ENCODE data around the gene TSFM. TPM values are rescaled to one million over a fixed set of nuclear protein-coding genes. Genes with fewer than 3 reads are reported as not detected.

Gene TSFM
- total RNA-seq, 1 experiment from 2014 or later: 53.2 TPM

DNA sequence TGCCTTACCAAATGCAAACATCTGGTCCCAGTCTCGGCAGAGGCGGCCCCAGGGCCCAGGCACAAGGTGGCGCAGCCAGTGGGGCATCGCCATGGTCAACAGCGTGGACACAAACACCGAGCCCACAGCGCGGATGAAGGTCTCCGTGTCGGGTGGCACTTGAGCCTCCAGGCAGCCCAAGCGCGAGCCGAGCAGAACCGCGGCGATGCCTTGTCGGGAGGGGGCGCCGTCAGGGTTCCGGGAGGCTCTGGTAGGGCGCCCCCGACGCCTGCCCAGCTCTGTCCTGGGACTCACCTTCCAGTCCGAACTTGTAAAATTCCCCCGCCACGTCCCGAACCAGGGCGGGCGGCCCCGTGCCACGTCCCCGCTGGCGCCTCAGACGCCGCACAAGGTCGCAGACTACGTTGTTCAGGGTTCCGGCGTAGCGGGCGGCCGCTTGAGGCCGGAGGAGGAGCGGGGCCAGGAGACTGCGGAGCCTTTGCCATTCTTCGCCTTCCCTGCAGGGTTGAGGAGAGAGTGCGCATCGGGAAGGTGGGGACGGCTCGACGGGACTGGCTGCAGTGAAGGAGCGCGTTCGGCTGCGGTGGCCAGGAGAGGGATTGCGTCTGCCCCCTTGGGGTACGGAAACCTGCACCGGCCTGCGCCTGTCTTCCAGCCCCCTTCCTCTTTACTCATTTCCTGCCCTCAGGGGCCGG lies 17.4 kb upstream of the TSFM start:
- DNase-seq (ENCODE audit: low read depth, low spot score) (no peak), ATAC-seq (peak; percentile 63)
- intact Hi-C loops (cut with micrococcal nuclease): no loop called here
- ChIA-PET RAD21 (ENCODE audit: low non-redundant PET in 1 of 2, low total read pairs in 2 of 2, uncharacterized antibody in 2 of 2, unreplicated experiment in 2 of 2) (no interaction called here), POLR2A (interaction anchor here (0.7 to 0.9 kb wide), 2 partner anchors 21 to 176 kb away, joined by 3 to 4 read pairs; partner anchors contain the start of genes ATP23 and TSPAN31), CTCF (interaction anchor here (4.0 kb wide), 1 partner anchor 9 kb away, joined by 51 read pairs; no protein-coding TSS in a partner anchor)
- H3K36me3 ChIP-seq (ENCODE audit: control insufficient read depth in 1 of 2, insufficient read depth in 2 of 2, low read length in 2 of 2): peaks cover 13 to 20% of the 10 kb centered on the region in 2 experiments; a peak in 3 of 4 replicates
- no peaks in the 10 kb centered on the region for H3K9me2 ChIP-seq (ENCODE audit: insufficient read depth)
- H3K4me1 ChIP-seq (ENCODE audit: control insufficient read depth in 1 of 2, insufficient read depth in 2 of 2, low read length in 2 of 2): peaks cover 11 to 40% of the 10 kb centered on the region in 2 experiments
- peak overlapping the region; percentile 81 for H3K9ac ChIP-seq (ENCODE audit: low read length)
- peak overlapping the region; percentile 100 for H3K4me2 ChIP-seq (ENCODE audit: low read length)
- TF ChIP-seq POLR2AphosphoS5 (IDR thresholded peaks at IDR 0.05; ENCODE audit: low read depth, low read length) (no peak; the same call in 1 of the 2 replicates), RAD21 (IDR thresholded peaks at IDR 0.05; ENCODE audit: low read depth) (no peak), ZFX (IDR thresholded peaks at IDR 0.05) (peak; percentile 49; the same call in 1 of the 2 replicates)
- TF ChIP-seq, protein P1, sequence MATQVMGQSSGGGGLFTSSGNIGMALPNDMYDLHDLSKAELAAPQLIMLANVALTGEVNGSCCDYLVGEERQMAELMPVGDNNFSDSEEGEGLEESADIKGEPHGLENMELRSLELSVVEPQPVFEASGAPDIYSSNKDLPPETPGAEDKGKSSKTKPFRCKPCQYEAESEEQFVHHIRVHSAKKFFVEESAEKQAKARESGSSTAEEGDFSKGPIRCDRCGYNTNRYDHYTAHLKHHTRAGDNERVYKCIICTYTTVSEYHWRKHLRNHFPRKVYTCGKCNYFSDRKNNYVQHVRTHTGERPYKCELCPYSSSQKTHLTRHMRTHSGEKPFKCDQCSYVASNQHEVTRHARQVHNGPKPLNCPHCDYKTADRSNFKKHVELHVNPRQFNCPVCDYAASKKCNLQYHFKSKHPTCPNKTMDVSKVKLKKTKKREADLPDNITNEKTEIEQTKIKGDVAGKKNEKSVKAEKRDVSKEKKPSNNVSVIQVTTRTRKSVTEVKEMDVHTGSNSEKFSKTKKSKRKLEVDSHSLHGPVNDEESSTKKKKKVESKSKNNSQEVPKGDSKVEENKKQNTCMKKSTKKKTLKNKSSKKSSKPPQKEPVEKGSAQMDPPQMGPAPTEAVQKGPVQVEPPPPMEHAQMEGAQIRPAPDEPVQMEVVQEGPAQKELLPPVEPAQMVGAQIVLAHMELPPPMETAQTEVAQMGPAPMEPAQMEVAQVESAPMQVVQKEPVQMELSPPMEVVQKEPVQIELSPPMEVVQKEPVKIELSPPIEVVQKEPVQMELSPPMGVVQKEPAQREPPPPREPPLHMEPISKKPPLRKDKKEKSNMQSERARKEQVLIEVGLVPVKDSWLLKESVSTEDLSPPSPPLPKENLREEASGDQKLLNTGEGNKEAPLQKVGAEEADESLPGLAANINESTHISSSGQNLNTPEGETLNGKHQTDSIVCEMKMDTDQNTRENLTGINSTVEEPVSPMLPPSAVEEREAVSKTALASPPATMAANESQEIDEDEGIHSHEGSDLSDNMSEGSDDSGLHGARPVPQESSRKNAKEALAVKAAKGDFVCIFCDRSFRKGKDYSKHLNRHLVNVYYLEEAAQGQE (IDR thresholded peaks at IDR 0.05; ENCODE audit: low read depth): no peak
- TF ChIP-seq, protein P2, sequence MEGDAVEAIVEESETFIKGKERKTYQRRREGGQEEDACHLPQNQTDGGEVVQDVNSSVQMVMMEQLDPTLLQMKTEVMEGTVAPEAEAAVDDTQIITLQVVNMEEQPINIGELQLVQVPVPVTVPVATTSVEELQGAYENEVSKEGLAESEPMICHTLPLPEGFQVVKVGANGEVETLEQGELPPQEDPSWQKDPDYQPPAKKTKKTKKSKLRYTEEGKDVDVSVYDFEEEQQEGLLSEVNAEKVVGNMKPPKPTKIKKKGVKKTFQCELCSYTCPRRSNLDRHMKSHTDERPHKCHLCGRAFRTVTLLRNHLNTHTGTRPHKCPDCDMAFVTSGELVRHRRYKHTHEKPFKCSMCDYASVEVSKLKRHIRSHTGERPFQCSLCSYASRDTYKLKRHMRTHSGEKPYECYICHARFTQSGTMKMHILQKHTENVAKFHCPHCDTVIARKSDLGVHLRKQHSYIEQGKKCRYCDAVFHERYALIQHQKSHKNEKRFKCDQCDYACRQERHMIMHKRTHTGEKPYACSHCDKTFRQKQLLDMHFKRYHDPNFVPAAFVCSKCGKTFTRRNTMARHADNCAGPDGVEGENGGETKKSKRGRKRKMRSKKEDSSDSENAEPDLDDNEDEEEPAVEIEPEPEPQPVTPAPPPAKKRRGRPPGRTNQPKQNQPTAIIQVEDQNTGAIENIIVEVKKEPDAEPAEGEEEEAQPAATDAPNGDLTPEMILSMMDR (IDR thresholded peaks at IDR 0.05 in 2 of 3, conservative IDR thresholded peaks at IDR 0.05 in 1 of 3; ENCODE audit: borderline replicate concordance in 1 of 3, insufficient read depth in 1 of 3, low read depth in 2 of 3, low read length in 2 of 3): peak in 2 of 3 experiments; percentile 44; a peak in 4 of 6 replicates
- TF ChIP-seq, protein P3, sequence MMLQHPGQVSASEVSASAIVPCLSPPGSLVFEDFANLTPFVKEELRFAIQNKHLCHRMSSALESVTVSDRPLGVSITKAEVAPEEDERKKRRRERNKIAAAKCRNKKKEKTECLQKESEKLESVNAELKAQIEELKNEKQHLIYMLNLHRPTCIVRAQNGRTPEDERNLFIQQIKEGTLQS (IDR thresholded peaks at IDR 0.05): no peak
- H3K27ac ChIP-seq (ENCODE audit: low read depth, low read length): peak overlapping the region; percentile 73
- no peaks in the 10 kb centered on the region for H4K20me1 ChIP-seq (ENCODE audit: insufficient read depth)
- H2AFZ ChIP-seq (ENCODE audit: low read depth, low read length, poor library complexity, severe bottlenecking): peak overlapping the region; percentile 79
- BruUV-seq (replicated peaks): TSS peak; percentile 63
- H3K79me2 ChIP-seq (ENCODE audit: insufficient read depth, low read length): no peaks in the 10 kb centered on the region; the same call in 1 of the 2 replicates
- no peaks in the 10 kb centered on the region for H3K27me3 ChIP-seq (ENCODE audit: insufficient read depth, low read length)
- peak overlapping the region; percentile 72 to 81 for H3K4me3 ChIP-seq (replicated peaks in 1 of 2; ENCODE audit: low read depth in 1 of 2, low read length in 2 of 2)
- no peaks in the 10 kb centered on the region for H3K9me3 ChIP-seq (ENCODE audit: control insufficient read depth in 1 of 2, insufficient read depth in 1 of 2, low read depth in 1 of 2, low read length in 2 of 2)
